Measurements from ENCODE around the gene MYO18B. TPM values are rescaled to one million over a fixed set of nuclear protein-coding genes. Genes with fewer than 3 reads are reported as not detected.

MYO18B gene
- total and polyA plus RNA-seq, 2 of the 4 experiments (the other 2 are of a cell fraction), result under 0.01 TPM; not detected in 1

GRCh38 chr22:25786165-25786564 lies 44.2 kb downstream of the MYO18B start:
- Histone ChIP-seq H4K91ac (ENCODE audit: insufficient read depth, low read depth, low read length) (no peak overlapping the region), H3K9me1 (ENCODE audit: insufficient read depth, low read length) (no peaks in the 10 kb centered on the region), H3K27ac (ENCODE audit: insufficient read depth, low read length) (no peak overlapping the region), H3K9ac (ENCODE audit: low read depth, low read length) (no peak overlapping the region), H3K18ac (ENCODE audit: low read depth, low read length) (no peak overlapping the region), H2AFZ (replicated peaks; ENCODE audit: low read length, poor library complexity) (no peak overlapping the region), H2BK120ac (ENCODE audit: low read depth, low read length) (no peak overlapping the region), H3K14ac (replicated peaks; ENCODE audit: low read depth, low read length) (no peak overlapping the region), H2BK15ac (ENCODE audit: low read depth, low read length) (no peak overlapping the region), H2BK20ac (ENCODE audit: low read depth, low read length) (no peak overlapping the region), H3K79me1 (ENCODE audit: low read depth in 1 of 2, low read length in 2 of 2) (no peaks in the 10 kb centered on the region), H3K4me2 (ENCODE audit: low read depth, low read length) (no peak overlapping the region), H3K27me3 (ENCODE audit: control insufficient read depth, insufficient read depth, low read length) (no peaks in the 10 kb centered on the region; the same call in 1 of the 2 replicates), H3K9me3 (ENCODE audit: control insufficient read depth, insufficient read depth, low read length) (peaks cover 1% of the 10 kb centered on the region; the same call in 1 of the 2 replicates), H2BK5ac (ENCODE audit: low read depth, low read length, poor library complexity, severe bottlenecking) (no peak overlapping the region), H3K23ac (ENCODE audit: low read depth, low read length) (no peak overlapping the region), H4K5ac (ENCODE audit: low read depth, low read length) (no peak overlapping the region), H3K36me3 (ENCODE audit: control insufficient read depth, insufficient read depth, low read length) (no peaks in the 10 kb centered on the region), H2AK5ac (ENCODE audit: low read depth, low read length) (no peak overlapping the region), H3K4ac (ENCODE audit: low read depth, low read length) (no peak overlapping the region), H2AK9ac (replicated peaks; ENCODE audit: low read depth, low read length, poor library complexity) (no peak overlapping the region), H3K4me1 (ENCODE audit: control insufficient read depth, insufficient read depth, low read length) (no peaks in the 10 kb centered on the region), H3K4me3 (ENCODE audit: insufficient read depth, low read depth, low read length) (no peak overlapping the region), H4K8ac (ENCODE audit: low read depth in 2 of 2, low read length in 2 of 2) (no peak overlapping the region), H4K20me1 (ENCODE audit: insufficient read depth, low read length) (no peaks in the 10 kb centered on the region), H3K56ac (ENCODE audit: extremely low read depth, insufficient read depth, low read length) (no peak overlapping the region)
- ChIA-PET CTCF (interaction anchor here (0.7 kb wide), 1 partner anchor 175 kb away, joined by 7 read pairs; no protein-coding TSS in a partner anchor), POLR2A (ENCODE audit: unreplicated experiment) (no interaction called here)
- BruUV-seq (replicated peaks), result no TSS peak
- dilution Hi-C loops (cut with HindIII; ENCODE audit: low sequenced_read_pairs, unreplicated experiment), result no loop called here
- in situ Hi-C loops (cut with MboI; ENCODE audit: low sequenced_read_pairs), result no loop called here
- DNase-seq (no peak), ATAC-seq (ENCODE audit: low read depth) (no peak)
- WGBS, 2 experiments (ENCODE audit: extremely low coverage in 2 of 2, insufficient read length in 1 of 2), result no CpG with 5 or more reads among the region's 1 CpG
- intact Hi-C loops (cut with micrococcal nuclease), result no loop called here
- TF ChIP-seq BHLHE40 (IDR thresholded peaks at IDR 0.05; ENCODE audit: low read depth, low read length) (no peak), RFX5 (IDR thresholded peaks at IDR 0.05; ENCODE audit: low read depth, low read length) (no peak), CHD1 (IDR thresholded peaks at IDR 0.05; ENCODE audit: low read depth, low read length) (no peak), FOS (IDR thresholded peaks at IDR 0.05; ENCODE audit: low read depth, low read length) (no peak), NFE2L2 (IDR thresholded peaks at IDR 0.05; ENCODE audit: low read depth, low read length) (no peak), MXI1 (IDR thresholded peaks at IDR 0.05; ENCODE audit: borderline replicate concordance, low read depth, low read length) (no peak), RAD21 (IDR thresholded peaks at IDR 0.05; ENCODE audit: low read length) (no peak), MAZ (IDR thresholded peaks at IDR 0.05; ENCODE audit: borderline replicate concordance, low read depth, low read length) (no peak), RCOR1 (IDR thresholded peaks at IDR 0.05; ENCODE audit: insufficient replicate concordance, low read length) (no peak), POLR2A (IDR thresholded peaks at IDR 0.05; ENCODE audit: low read depth, low read length) (no peak), CEBPB (IDR thresholded peaks at IDR 0.05; ENCODE audit: low read depth, low read length) (no peak), MAFK (IDR thresholded peaks at IDR 0.05; ENCODE audit: low read depth, low read length) (no peak), ELK1 (IDR thresholded peaks at IDR 0.05; ENCODE audit: borderline replicate concordance, low read depth, low read length) (no peak), CTCF (conservative IDR thresholded peaks at IDR 0.05; ENCODE audit: low read depth, low read length) (no peak), SMC3 (IDR thresholded peaks at IDR 0.05; ENCODE audit: low read depth, low read length) (no peak)
- TF ChIP-seq, protein P1, sequence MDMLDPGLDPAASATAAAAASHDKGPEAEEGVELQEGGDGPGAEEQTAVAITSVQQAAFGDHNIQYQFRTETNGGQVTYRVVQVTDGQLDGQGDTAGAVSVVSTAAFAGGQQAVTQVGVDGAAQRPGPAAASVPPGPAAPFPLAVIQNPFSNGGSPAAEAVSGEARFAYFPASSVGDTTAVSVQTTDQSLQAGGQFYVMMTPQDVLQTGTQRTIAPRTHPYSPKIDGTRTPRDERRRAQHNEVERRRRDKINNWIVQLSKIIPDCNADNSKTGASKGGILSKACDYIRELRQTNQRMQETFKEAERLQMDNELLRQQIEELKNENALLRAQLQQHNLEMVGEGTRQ (IDR thresholded peaks at IDR 0.05; ENCODE audit: low read depth, low read length), result no peak
